HG03575 (cell line): ENCODE results near the gene CLCN5.
"Not testable (repeated sequence)": the region's sequence is repeated elsewhere in the genome, so short reads cannot be mapped to it uniquely, and the experiment has no call there.

Experiments used
- ATAC-seq: cut with Tn5 transposase; IDR thresholded peaks from one replicate; pipeline ENCODE4 v1.9.1; 2021; ENCODE audit not compliant: unreplicated experiment, insufficient number of reproducible peaks, low FRiP score; ENCODE audit errors: extremely low read depth

CLCN5 gene

GRCh38 chrX:49991758-49992157 is 69.4 kb downstream of the CLCN5 start:
- no peak for ATAC-seq

GRCh38 chrX:49992853-49993252 is 70.5 kb downstream of the CLCN5 start:
- ATAC-seq, result no peak

- ATAC-seq, result no peak
These were observed 71.3 kb downstream of the CLCN5 start for GRCh38 chrX:49993661-49994060.

DNA sequence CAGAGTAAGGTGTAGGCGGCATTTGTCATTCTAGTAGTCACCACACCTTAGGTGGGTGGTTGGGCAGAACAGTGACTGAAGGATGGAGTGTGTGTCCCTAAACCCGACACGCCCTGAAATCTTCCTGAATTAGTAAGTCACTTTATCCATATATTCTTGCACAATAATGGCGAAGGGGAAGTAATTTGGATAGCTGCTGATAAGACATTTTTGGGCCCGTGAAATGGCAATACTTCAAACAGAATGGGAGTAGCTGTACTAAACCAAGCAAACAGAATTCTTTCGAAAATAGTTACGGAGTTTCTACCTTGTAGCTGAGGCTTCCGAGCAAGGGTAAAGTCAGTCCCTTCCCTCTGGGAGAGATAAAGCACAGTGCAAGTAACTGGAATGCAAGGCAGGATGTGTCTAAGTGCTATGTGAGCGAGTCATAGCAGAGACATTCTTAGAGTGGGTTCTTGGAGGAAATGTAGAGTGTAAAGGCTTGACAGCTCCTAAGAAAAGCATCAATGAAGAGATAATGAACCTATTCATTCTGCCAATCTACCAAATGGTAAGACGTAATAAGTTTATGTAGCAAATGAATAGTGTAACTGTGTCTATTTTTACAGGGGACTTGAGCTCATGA is 72.8 kb downstream of the CLCN5 start:
- no peak for ATAC-seq

- no peak for ATAC-seq
These were observed 73.5 kb downstream of the CLCN5 start for GRCh38 chrX:49995795-49996455.

DNA sequence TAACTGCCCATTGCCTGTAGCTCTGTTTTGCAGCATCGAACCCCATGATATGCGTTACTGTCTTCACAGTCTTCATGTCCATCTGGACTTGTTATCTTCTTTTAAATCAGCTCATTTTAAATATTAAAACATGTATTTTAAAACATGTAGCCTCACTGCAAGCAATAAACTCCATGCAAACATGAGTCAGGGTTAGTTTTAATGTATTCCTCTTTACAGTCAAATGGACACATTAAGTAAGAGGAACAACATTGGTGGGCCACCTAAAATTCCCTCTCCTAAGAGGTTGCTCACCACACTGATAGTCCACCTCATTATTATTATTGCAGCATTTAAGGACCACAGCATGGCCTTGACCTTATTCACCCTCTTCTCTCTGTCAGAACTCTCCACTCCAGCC is 74.1 kb downstream of the CLCN5 start:
- ATAC-seq, result no peak

- no peak for ATAC-seq
These were observed 76.7 kb downstream of the CLCN5 start for GRCh38 chrX:49999087-49999486.

GRCh38 chrX:50000937-50001542 is 78.6 kb downstream of the CLCN5 start:
- no peak for ATAC-seq

DNA sequence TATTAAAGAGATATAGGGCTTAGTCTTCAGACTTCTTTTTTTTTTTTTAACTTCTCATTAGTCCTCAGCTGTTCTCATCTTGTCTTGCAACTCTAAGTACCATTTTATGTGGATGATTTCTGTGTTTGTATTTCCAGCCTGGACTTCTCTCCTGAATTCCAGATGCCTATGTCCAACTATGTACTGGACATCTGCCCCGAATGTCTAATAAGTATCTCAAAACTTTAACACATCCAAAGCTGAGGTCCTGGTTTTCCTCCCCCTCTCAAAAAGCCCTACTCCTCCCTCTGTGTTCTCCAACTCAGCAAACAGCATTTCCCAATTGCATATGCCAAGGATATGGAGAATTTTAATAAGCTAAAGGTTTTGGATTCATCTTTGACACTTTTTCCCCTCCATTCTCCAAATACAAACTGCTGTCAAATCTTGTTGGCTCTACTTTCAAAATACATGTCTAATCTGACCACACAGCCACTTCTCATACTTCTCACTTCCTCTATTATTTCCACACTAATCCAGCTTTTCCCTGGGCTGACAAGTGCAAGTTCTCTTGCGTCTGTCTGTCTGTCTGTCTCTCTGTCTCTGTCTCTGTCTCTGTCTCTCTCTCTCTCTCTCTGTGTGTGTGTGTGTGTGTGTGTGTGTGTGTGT is 79.8 kb downstream of the CLCN5 start:
- ATAC-seq, result no peak

- ATAC-seq, result no peak
These were observed 81.1 kb downstream of the CLCN5 start for GRCh38 chrX:50003467-50003866.

GRCh38 chrX:50003927-50004326 is 81.5 kb downstream of the CLCN5 start:
- no peak for ATAC-seq

- ATAC-seq, result not testable (repeated sequence)
These were observed 103.2 kb downstream of the CLCN5 start for GRCh38 chrX:50025591-50025990.

DNA sequence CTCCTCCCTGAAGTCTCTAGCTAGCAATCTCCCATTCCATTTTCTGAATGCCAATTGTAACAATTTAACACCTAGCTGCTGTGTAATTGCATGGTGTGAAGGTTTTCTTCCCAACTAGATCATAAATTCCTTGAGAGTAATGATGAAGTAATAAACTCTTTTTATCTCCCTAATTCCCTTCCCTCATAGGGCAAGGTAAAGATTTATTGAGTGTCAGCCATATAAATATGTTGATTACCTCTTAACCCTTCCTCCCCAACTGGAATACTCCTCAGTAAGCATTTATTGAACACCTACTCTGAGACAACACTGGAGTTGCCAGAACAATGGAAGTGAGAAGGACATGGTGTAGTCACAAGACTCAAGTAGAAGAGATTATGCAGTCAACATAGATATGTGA is 112.7 kb downstream of the CLCN5 start:
- ATAC-seq, result no peak

DNA sequence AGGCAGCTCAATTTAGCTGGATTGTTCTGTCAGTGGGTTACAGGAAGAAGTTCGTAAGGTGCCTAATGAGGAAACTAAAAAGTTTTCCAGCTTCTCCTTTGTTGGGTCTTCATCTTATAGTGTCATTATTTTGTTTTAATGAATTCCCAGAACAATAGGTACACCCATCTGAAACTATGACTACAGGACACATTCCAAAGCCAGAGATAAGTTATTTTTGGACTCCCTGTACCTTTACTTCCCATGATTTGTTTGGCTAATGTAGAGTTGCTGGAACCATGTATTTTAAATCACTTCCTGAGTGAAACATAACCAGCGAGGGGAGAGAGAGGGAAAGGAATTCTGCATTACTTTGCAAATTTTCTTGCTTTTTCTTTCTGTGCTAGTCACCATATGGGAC is 114.0 kb downstream of the CLCN5 start:
- no peak for ATAC-seq

GRCh38 chrX:50045823-50046222 is 123.4 kb downstream of the CLCN5 start:
- ATAC-seq, result no peak

- no peak for ATAC-seq
These were observed 126.8 kb downstream of the CLCN5 start for GRCh38 chrX:50049228-50049627.

GRCh38 chrX:50054147-50054546 is 131.8 kb downstream of the CLCN5 start:
- ATAC-seq, result no peak

DNA sequence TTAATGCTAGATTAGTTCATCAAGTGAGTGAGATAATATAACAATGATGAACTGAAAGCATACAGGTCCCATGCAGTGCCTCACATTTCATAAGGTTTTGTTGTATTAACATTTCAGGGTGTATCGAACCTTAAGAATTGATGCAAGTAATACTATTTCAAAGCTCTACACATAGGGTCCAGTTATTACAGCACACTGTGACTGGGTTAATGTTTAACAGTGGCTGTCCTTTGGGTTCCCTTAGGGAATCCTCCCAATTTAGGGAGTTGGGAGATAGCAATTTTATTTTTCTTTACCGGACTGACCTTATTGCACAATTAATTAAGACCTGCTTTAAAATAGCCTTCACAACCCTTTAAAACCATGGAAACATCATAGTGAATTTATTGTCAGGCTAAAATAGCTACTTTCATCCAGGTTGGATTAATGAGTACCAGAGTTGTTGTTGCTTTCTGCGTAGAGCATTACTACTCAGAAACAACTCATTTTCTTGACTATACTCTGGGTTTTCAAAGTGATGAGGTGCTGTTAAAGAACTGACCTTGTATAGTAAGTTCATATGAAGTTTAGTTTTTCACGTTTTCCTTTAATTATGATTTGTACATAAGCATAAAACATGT is 144.0 kb downstream of the CLCN5 start:
- ATAC-seq, result no peak

DNA sequence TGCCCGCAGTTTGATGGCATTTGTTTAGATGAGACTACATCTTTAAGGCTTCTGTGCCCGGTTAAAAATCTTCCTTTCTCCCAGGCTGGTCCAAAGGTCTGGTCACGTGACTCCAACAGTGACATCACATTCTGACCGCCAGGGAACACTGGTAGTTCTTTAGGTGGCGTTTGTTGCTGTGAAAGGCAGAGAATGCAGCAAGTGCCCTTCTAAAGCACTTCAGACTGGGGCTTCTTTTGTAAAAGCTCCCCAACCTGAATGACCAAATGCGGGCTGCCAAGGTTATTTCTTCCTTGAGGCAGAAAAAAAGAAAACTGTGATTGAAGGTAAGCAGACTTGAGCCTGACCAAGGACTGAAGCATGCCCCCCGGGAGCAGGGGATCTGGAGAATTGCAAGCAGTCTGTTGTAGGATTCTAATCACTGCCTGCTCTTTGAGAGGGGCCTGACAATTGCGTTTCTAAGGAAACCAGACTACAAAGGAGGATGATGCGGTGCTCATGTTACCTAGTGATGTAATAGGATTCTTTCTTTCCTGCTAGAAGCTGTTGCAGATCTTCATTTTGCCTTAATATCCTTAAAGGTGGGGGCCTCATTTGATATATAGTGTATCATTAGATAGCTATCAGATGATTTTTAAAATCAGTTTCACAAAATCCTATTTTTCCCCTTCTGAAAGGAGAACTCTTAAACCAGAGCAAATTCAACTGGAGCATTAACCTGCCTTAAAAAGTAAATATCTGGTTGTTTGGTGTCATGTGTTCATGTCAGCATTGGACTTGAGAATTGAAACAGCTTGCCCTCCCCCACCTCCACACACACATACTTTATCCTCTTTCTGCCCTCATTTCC is 145.3 kb downstream of the CLCN5 start:
- ATAC-seq, result no peak
